GM18505 (cell line): Measurements from ENCODE around the gene SLCO3A1.

Experiments
- ATAC-seq: cut with Tn5 transposase; IDR thresholded peaks from one replicate; pipeline ENCODE4 v1.9.1; 2021; ENCODE audit not compliant: unreplicated experiment
- POLR2A ChIP-seq: IDR thresholded peaks from 4 replicates; pipeline ENCODE4 v1.6.1; 2011; ENCODE audit warnings: borderline replicate concordance; ENCODE audit not compliant: insufficient read depth, insufficient read length; ENCODE audit errors: extremely low read depth

Gene SLCO3A1

GRCh38 chr15:91995146-91995545 is 141.6 kb downstream of the SLCO3A1 start:
- TF ChIP-seq POLR2A = no peak
- ATAC-seq = no peak

- no peak for TF ChIP-seq POLR2A
- no peak for ATAC-seq
Measured at GRCh38 chr15:91997163-91997562, 143.7 kb downstream of the SLCO3A1 start.

GRCh38 chr15:92000709-92001108 is 147.2 kb downstream of the SLCO3A1 start:
- ATAC-seq = no peak
- no peak for TF ChIP-seq POLR2A

GRCh38 chr15:92001307-92001706 is 147.8 kb downstream of the SLCO3A1 start:
- ATAC-seq = no peak
- TF ChIP-seq POLR2A = no peak

- TF ChIP-seq POLR2A = no peak
- ATAC-seq = no peak
Measured at GRCh38 chr15:92002666-92003065, 149.2 kb downstream of the SLCO3A1 start.

GRCh38 chr15:92003515-92004067 is 150.1 kb downstream of the SLCO3A1 start:
- TF ChIP-seq POLR2A = no peak
- ATAC-seq = no peak

- no peak for TF ChIP-seq POLR2A
- no peak for ATAC-seq
Measured at GRCh38 chr15:92005154-92005553, 151.6 kb downstream of the SLCO3A1 start.

GRCh38 chr15:92006186-92007028 is 152.9 kb downstream of the SLCO3A1 start:
- no peak for ATAC-seq
- TF ChIP-seq POLR2A = no peak

GRCh38 chr15:92009162-92009561 is 155.7 kb downstream of the SLCO3A1 start:
- ATAC-seq = no peak
- TF ChIP-seq POLR2A = no peak

- no peak for ATAC-seq
- TF ChIP-seq POLR2A = no peak
Measured at GRCh38 chr15:92011611-92012367, 158.3 kb downstream of the SLCO3A1 start.

GRCh38 chr15:92012368-92012629 is 158.8 kb downstream of the SLCO3A1 start:
- no peak for ATAC-seq
- no peak for TF ChIP-seq POLR2A

GRCh38 chr15:92012881-92013280 is 159.4 kb downstream of the SLCO3A1 start:
- TF ChIP-seq POLR2A = no peak
- ATAC-seq = no peak

GRCh38 chr15:92014281-92015030 is 160.9 kb downstream of the SLCO3A1 start:
- no peak for TF ChIP-seq POLR2A
- ATAC-seq = no peak
